Choroid plexus epithelial cell (primary cell): ENCODE data around the gene FNDC10.

ENCODE experiments used
- DNase-seq: peaks from one replicate; pipeline ENCODE4 v3.0.0-alpha.2; 2010; ENCODE audit warnings: low read depth
- H3K4me3 ChIP-seq: 2 replicates; pipeline ENCODE4 v1.5.1; 2011; ENCODE audit warnings: low read depth, mild to moderate bottlenecking, control low read depth, low read length, moderate library complexity
- CTCF ChIP-seq: conservative IDR thresholded peaks from 2 replicates; pipeline ENCODE4 v1.5.1; 2011; ENCODE audit warnings: low read depth, mild to moderate bottlenecking, control low read depth, inconsistent platforms, low read length, moderate library complexity

Gene FNDC10

GRCh38 chr1:1593834-1594601 is 5.9 kb downstream of the FNDC10 start:
- DNase-seq: no peak
- H3K4me3 ChIP-seq: no peak overlapping the region
- no peak for TF ChIP-seq CTCF

- TF ChIP-seq CTCF: no peak
- no peak overlapping the region for H3K4me3 ChIP-seq
- DNase-seq: no peak
These were observed 8.5 kb downstream of the FNDC10 start for GRCh38 chr1:1591452-1591851.

- TF ChIP-seq CTCF: no peak
- DNase-seq: no peak
- no peak overlapping the region for H3K4me3 ChIP-seq
These were observed 16.5 kb downstream of the FNDC10 start for GRCh38 chr1:1583347-1584010.

- H3K4me3 ChIP-seq: no peak overlapping the region
- TF ChIP-seq CTCF: no peak
- DNase-seq: no peak
These were observed 17.2 kb downstream of the FNDC10 start for GRCh38 chr1:1582585-1583346.

- DNase-seq: no peak
- H3K4me3 ChIP-seq: no peak overlapping the region
- no peak for TF ChIP-seq CTCF
These were observed 21.5 kb downstream of the FNDC10 start for GRCh38 chr1:1578371-1578940.

- no peak for DNase-seq
- TF ChIP-seq CTCF: no peak
- no peak overlapping the region for H3K4me3 ChIP-seq
These were observed 22.4 kb downstream of the FNDC10 start for GRCh38 chr1:1577367-1578011.
